Suprapubic skin (tissue), 4 donors: ENCODE data around the gene CPA1.

Experiments used
- EP300 ChIP-seq: sonication (generic); formaldehyde crosslinking; IDR thresholded peaks from one replicate; pipeline ENCODE4 v1.6.1; 2017; ENCODE audit warnings: antibody characterized with exemption
- POLR2A ChIP-seq, 2 donors: fragments of 450-650 bp; IDR thresholded peaks; one replicate each; pipeline ENCODE4 v1.6.1; 2017; ENCODE audit warnings: antibody characterized with exemption in 2 of 2, mild to moderate bottlenecking in 2 of 2, moderate library complexity in 2 of 2
- POLR2AphosphoS5 ChIP-seq, 3 donors: sonication (generic); formaldehyde crosslinking; IDR thresholded peaks; one replicate each; pipeline ENCODE4 v1.6.1; 2017; ENCODE audit warnings: antibody characterized with exemption in 3 of 3
- TF ChIP-seq, protein P1 (sequence below), 2 donors: fragments of 200-600 bp in 1 of 2; fragments of 450-650 bp in 1 of 2; sonication (generic) in 1 of 2; IDR thresholded peaks; one replicate each; pipeline ENCODE4 v1.5.1; 2016 to 2019; ENCODE audit warnings: antibody characterized with exemption in 2 of 2, mild to moderate bottlenecking in 1 of 2, moderate library complexity in 1 of 2

DNA sequence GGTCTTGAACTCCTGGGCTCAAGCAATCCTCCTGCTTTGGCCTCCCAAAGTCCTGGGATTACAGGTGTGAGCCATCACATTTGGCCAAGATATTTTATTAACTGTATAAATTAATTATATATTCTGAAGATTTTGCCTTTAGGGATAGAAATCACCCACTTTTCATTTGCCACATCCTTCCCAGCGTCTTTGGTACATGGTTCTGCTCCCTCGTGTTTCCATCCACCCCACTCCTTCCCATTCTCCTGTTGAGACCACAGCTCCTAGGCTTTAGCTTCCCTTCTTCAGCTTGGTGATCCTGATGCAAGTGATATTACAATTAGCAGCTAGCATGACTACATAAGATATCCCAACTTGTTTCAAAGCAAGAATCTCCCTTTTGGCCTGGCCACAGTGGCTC, 8.4 kb downstream of the CPA1 start:
- TF ChIP-seq, protein P1, sequence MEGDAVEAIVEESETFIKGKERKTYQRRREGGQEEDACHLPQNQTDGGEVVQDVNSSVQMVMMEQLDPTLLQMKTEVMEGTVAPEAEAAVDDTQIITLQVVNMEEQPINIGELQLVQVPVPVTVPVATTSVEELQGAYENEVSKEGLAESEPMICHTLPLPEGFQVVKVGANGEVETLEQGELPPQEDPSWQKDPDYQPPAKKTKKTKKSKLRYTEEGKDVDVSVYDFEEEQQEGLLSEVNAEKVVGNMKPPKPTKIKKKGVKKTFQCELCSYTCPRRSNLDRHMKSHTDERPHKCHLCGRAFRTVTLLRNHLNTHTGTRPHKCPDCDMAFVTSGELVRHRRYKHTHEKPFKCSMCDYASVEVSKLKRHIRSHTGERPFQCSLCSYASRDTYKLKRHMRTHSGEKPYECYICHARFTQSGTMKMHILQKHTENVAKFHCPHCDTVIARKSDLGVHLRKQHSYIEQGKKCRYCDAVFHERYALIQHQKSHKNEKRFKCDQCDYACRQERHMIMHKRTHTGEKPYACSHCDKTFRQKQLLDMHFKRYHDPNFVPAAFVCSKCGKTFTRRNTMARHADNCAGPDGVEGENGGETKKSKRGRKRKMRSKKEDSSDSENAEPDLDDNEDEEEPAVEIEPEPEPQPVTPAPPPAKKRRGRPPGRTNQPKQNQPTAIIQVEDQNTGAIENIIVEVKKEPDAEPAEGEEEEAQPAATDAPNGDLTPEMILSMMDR (IDR thresholded peaks at IDR 0.05): no peak
- TF ChIP-seq EP300 (no peak), POLR2A (IDR thresholded peaks at IDR 0.05) (no peak), POLR2AphosphoS5 (IDR thresholded peaks at IDR 0.05) (no peak)
